ENCODE measurements around the gene CD58. TPM values are rescaled to one million over a fixed set of nuclear protein-coding genes. Genes with fewer than 3 reads are reported as not detected.
A peak's percentile ranks its signal among the peaks of the same experiment; 100 is the strongest.

CD58 gene
- total and polyA plus RNA-seq, 4 donors: 5.1 to 30.2 (median 10.8) TPM

GRCh38 chr1:116513956-116514355 lies 56.9 kb downstream of the CD58 start:
- Histone ChIP-seq H3K36me3 (ENCODE audit: control insufficient read depth in 4 of 4, insufficient read depth in 3 of 4, low read depth in 1 of 4, low read length in 3 of 4) (peaks cover 0 to 2% (median 0%) of the 10 kb centered on the region in 4 donors), H3K27me3 (ENCODE audit: control insufficient read depth in 4 of 4, insufficient read depth in 4 of 4, low read length in 3 of 4) (no peaks in the 10 kb centered on the region), H3K4me3 (ENCODE audit: low read depth in 1 of 3, low read length in 3 of 3) (no peak overlapping the region), H3K9me3 (ENCODE audit: control insufficient read depth in 4 of 4, low read length in 3 of 4) (no peaks in the 10 kb centered on the region), H3K9ac (ENCODE audit: low read depth in 1 of 2, low read length in 2 of 2) (no peak overlapping the region), H3K27ac (ENCODE audit: low read depth in 1 of 2, low read length in 2 of 2) (peak overlapping the region in 1 of 2 donors; percentile 47), H3K4me1 (ENCODE audit: control insufficient read depth in 4 of 4, insufficient read depth in 4 of 4, low read length in 3 of 4) (no peaks in the 10 kb centered on the region)
- no peak for DNase-seq (ENCODE audit: low spot score)
- TF ChIP-seq FOXA1 (IDR thresholded peaks at IDR 0.05) (no peak), HNF4A (conservative IDR thresholded peaks at IDR 0.05) (no peak), CTCF (IDR thresholded peaks at IDR 0.05; ENCODE audit: low read depth, low read length, missing input control) (no peak), TAF1 (conservative IDR thresholded peaks at IDR 0.05) (no peak), RAD21 (IDR thresholded peaks at IDR 0.05) (no peak), ATF3 (IDR thresholded peaks at IDR 0.05) (no peak)
- 89% methylated on average over 4 of the region's 4 CpGs for WGBS

- Histone ChIP-seq H3K4me1 (ENCODE audit: control insufficient read depth in 4 of 4, insufficient read depth in 4 of 4, low read length in 3 of 4) (no peaks in the 10 kb centered on the region), H3K4me3 (ENCODE audit: low read depth in 1 of 3, low read length in 3 of 3) (no peak overlapping the region), H3K9ac (ENCODE audit: low read depth in 1 of 2, low read length in 2 of 2) (no peak overlapping the region), H3K9me3 (ENCODE audit: control insufficient read depth in 4 of 4, low read length in 3 of 4) (no peaks in the 10 kb centered on the region), H3K27ac (ENCODE audit: low read depth in 1 of 2, low read length in 2 of 2) (no peak overlapping the region), H3K36me3 (ENCODE audit: control insufficient read depth in 4 of 4, insufficient read depth in 3 of 4, low read depth in 1 of 4, low read length in 3 of 4) (no peaks in the 10 kb centered on the region), H3K27me3 (ENCODE audit: control insufficient read depth in 4 of 4, insufficient read depth in 4 of 4, low read length in 3 of 4) (no peaks in the 10 kb centered on the region)
- TF ChIP-seq REST (IDR thresholded peaks at IDR 0.05) (no peak), RAD21 (IDR thresholded peaks at IDR 0.05) (no peak), HNF4A (conservative IDR thresholded peaks at IDR 0.05) (no peak), JUND (IDR thresholded peaks at IDR 0.05) (no peak), FOXA1 (IDR thresholded peaks at IDR 0.05) (no peak), SP1 (IDR thresholded peaks at IDR 0.05) (no peak), FOXA2 (IDR thresholded peaks at IDR 0.05) (no peak)
- no peak for DNase-seq (ENCODE audit: low spot score)
- 94% methylated on average over 2 of the region's 2 CpGs for WGBS
Observed at GRCh38 chr1:116511459-116512019, 59.3 kb downstream of the CD58 start.

GRCh38 chr1:116510361-116510760 lies 60.5 kb downstream of the CD58 start:
- no peak for DNase-seq (ENCODE audit: low spot score)
- Histone ChIP-seq H3K27ac (ENCODE audit: low read depth in 1 of 2, low read length in 2 of 2) (peak overlapping the region in 1 of 2 donors; percentile 25), H3K27me3 (ENCODE audit: control insufficient read depth in 4 of 4, insufficient read depth in 4 of 4, low read length in 3 of 4) (no peaks in the 10 kb centered on the region), H3K9me3 (ENCODE audit: control insufficient read depth in 4 of 4, low read length in 3 of 4) (no peaks in the 10 kb centered on the region), H3K36me3 (ENCODE audit: control insufficient read depth in 4 of 4, insufficient read depth in 3 of 4, low read depth in 1 of 4, low read length in 3 of 4) (no peaks in the 10 kb centered on the region), H3K4me1 (ENCODE audit: control insufficient read depth in 4 of 4, insufficient read depth in 4 of 4, low read length in 3 of 4) (no peaks in the 10 kb centered on the region), H3K4me3 (ENCODE audit: low read depth in 1 of 3, low read length in 3 of 3) (no peak overlapping the region), H3K9ac (ENCODE audit: low read depth in 1 of 2, low read length in 2 of 2) (no peak overlapping the region)
- 90% methylated on average over 4 of the region's 4 CpGs for WGBS
- TF ChIP-seq HNF4G (IDR thresholded peaks at IDR 0.05): no peak
- no peak for TF ChIP-seq YY1 (IDR thresholded peaks at IDR 0.05)
- no peak for TF ChIP-seq REST (IDR thresholded peaks at IDR 0.05)
- no peak for TF ChIP-seq GABPA (IDR thresholded peaks at IDR 0.05 in 1 of 2, conservative IDR thresholded peaks at IDR 0.05 in 1 of 2)
- no peak for TF ChIP-seq SP1 (IDR thresholded peaks at IDR 0.05)
- TF ChIP-seq RXRA (IDR thresholded peaks at IDR 0.05): no peak
